GOT3 (cell line): ENCODE results near the gene NEU1.
"Not testable (repeated sequence)": the region's sequence is repeated elsewhere in the genome, so short reads cannot be mapped to it uniquely, and the experiment has no call there.

ENCODE experiments used
- DNase-seq: peaks from one replicate; lab custom pipeline; 2025; ENCODE audit warnings: mixed read lengths; lab: John Stamatoyannopoulos, UW

The NEU1 gene

GRCh38 chr6:31874084-31874670 lies 11.6 kb upstream of the NEU1 start:
- no peak for DNase-seq

DNA sequence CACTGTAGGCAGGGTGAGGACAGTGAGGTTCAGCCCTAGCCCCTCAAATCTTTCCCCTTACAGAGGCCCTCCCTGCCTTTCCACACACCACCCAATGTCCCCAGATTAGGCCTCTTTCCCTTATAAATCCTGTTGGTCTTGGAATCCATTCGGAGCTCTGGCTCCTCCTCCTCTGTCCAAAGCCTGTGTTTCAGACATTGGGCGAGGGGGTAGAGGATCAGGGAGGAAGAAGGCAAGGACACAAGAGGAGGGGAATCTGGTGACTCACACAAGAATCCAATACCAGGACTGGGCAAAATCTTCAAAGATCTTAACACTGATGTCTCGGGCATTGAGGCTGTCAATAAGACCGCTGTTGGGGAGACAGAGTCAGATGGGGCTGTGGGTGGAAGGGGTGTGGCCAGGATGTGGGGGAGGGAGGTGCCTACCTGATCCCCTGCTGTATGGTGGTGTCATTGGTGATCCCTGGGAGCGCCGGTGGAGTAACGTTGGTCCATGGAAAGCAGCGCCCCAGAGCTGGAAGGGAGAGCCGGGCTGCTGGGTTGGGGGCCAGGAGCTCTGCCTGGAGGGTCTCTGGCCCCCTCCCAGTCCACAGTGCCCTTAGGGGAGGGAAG lies 8.5 kb upstream of the NEU1 start:
- no peak for DNase-seq

GRCh38 chr6:31870385-31870921 lies 7.8 kb upstream of the NEU1 start:
- DNase-seq = no peak

DNA sequence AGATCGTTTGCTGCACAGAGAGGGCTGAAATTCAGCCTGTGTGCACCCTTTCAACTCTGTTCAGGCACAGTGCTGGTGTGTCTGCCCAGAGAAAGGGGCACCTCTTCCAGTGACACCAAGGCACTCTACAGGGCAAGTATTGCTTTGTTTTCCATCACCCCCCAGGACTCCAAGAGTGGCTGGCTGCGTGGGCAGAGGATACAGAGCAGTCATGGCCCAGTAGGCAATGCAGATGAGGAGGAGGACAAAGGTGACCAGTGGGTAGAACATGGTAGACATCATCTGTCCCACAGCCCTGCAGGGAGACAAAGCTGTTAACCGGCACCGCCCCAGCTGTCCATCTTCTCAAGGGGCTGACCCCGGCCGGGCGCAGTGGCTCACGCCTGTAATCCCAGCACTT lies 6.7 kb upstream of the NEU1 start:
- no peak for DNase-seq

DNA sequence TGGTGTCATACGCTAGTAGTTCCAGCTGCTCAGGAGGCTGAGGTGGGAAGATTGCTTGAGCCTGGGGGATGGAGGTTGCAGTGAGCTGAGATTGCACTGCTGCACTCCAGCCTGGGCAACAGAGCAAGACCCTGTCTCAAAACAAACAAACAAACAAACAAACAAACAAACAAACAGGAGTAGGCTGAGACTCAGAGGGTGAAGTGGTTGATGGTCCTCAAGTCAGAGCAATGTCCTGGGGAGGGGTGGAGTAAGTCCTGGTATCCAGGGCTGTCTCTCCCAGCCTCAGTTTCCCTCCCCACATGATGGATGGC lies 6.0 kb upstream of the NEU1 start:
- DNase-seq = not testable (repeated sequence)

DNA sequence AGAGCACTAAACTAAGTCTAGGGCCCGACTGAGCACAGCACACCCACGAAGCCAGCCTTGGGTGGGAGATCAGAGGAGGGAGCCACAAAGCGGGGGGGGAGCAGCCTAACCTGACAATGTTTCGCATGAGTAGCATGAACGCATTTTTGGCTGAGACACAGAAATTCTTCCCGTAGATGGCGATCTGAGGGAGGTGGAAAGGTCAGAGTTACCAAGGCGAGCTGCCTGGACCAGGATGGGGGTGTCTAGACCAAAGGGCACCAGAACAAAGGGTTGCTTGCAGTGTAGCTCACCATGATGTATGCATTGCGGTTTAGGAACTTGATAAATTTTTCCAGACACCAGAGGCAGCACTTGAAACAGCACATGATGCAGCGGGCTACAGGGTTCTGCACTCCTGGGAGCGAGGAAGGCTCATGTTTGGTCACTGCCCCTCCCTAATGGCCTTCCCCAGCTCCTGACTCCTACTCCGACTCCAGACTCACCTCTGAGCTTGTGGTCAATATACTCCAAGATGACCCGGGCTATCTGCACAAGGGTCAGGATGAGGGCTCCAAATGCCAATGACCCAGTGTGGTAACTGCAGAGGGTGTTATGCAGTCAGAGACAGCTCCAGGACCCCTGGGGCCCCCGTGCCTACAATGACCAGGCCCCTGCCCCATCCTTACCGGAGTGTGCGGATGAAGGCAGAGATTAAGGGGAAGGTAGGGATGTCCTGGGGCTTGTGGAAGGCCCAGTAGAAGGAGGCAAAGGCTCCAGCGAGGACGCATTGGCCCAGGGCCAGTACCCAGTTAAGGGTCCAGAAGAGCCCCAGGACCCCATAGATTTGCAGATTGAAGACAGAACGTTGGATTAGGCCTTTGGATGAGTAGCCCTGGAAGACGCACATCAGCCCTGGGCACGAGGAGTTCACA lies 2.8 kb upstream of the NEU1 start:
- DNase-seq = no peak

DNA sequence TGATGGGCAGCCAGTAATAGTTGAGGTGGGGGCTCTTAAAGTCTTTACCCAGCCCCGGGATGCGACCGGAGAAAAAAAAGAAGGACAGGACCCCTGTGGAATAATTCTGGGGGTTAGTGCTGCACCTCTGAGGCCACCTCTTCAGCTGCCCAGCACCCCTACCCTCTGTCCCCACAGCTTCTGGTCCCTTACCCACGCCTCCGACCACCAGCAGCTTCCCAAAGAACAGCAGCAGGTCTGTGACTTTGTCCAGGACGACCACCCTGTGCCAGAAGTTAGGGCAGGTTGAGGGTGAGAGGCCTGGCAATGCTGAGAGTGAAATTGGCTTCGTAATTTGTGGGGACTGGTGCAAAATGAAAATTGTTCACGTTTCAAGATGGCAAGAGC lies 2.2 kb upstream of the NEU1 start:
- DNase-seq = no peak

DNA sequence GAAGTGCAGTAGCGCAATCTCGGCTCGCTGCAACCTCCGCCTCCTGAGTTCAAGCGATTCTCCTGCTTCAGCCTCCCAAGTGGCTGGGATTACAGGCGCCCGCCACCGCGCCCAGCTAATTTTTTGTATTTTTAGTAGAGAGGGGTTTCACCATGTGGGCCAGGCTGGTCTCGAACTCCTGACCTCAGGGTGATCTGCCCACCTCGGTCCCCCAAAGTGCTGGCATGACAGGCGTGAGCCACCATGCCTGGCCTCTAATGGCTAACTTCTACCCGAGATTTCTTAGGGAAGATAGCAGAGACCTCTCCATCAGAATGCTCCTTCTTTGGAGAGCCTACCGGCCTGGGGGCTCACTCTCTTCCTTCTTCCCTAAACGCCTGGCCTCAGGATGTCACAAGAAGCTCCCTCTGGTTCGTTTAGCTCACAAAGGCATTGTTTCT lies 1.5 kb upstream of the NEU1 start:
- DNase-seq = not testable (repeated sequence)

GRCh38 chr6:31861919-31862343 lies 690 bp downstream of the NEU1 start:
- DNase-seq = no peak

- no peak for DNase-seq
Measured at GRCh38 chr6:31861150-31861549, 1.5 kb downstream of the NEU1 start.

- DNase-seq = no peak
Measured at GRCh38 chr6:31860349-31860748, 2.3 kb downstream of the NEU1 start.

DNA sequence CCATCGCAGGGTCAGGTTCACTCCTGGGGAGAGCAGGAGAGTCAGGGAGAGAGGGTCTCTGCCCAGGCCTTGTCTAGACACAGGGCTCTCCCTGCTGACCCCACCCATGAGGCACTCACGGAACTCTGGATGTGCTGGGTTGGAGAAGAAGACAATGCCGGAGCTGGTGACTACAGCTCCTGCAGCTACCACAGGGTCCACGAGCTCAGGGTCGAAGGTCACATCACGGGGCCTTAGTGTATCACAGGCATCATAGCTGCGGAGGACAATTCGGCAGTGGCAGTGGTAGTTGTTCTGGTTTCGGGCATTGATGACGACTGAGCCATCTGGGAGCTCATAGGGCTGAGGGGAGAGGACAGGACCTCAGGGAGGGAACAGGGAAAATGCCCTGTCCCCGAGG lies 2.7 kb downstream of the NEU1 start:
- DNase-seq = no peak

DNA sequence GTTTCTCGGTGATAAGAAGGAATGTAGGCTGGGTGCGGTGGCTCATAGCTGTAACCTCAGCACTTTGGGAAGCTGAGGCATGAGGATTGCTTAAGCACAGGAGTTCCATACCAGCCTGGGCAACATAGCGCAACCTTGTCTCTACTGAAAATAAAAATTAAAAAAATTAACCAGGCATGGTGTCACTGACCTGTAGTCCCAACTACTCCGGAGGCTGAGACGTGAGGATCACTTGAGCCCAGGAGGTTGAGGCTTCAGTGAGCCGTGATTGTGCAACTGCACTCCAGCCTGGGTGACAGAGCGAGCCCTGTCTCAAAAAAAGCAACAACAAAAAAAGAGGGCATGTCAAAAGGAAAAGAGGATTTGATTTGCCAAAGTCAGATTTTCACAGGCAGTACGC lies 3.9 kb downstream of the NEU1 start:
- no peak for DNase-seq

DNA sequence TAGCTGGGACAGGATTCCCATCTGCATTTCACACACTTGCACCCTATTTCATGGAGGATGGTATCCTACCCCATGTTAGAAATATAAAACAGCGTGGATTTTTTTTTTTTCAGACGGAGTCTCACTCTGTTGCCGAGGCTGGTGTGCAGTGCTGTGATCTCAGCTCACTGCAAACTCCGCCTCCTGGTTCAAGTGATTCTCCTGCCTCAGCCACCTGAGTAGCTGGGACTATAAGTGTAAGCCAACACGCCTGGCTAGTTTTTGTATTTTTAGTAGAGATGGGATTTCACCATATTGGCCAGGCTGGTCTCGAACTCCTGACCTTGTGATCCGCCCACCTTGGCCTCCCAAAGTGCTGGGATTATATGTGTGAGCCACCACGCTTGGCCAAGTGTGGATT lies 4.8 kb downstream of the NEU1 start:
- DNase-seq = not testable (repeated sequence)

- not testable (repeated sequence) for DNase-seq
Measured at GRCh38 chr6:31851980-31852718, 10.5 kb downstream of the NEU1 start.

DNA sequence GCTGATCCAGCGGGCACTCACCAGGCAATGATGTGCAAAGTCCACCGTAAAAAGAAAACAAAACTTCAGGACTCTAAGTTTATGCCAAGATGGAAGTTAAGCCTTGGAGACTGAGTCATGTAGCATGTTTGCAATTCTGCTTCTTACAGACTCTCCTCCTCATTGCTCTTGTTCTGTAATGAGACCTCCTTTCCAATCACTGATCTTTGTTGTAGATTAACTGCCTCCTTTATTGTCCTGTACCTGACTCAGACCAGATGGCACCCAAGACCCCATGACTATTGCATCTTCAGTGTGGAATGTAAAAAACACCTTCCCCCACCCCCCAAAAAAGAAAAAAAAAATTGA lies 11.2 kb downstream of the NEU1 start:
- DNase-seq = no peak

- no peak for DNase-seq
Measured at GRCh38 chr6:31850765-31851484, 11.7 kb downstream of the NEU1 start.

- no peak for DNase-seq
Measured at GRCh38 chr6:31847276-31847978, 15.2 kb downstream of the NEU1 start.

- no peak for DNase-seq
Measured at GRCh38 chr6:31844507-31844906, 18.1 kb downstream of the NEU1 start.

DNA sequence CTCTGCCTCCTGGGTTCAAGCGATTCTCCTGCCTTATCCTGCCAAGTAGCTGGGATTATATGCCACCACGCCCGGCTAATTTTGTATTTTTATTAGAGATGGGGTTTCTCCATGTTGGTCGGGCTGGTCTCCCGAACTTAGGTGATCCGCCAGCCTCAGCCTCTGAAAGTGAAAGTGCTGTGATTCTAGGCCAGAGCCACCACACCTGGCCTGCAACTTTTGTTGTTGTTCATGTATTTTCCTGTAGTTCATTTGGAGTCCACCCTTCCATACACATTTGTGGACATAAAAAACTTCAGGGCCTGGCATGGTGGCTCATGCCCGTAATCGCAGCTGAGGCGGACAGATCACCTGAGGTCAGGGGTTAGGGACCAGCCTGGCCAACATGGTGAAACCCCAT lies 20.6 kb downstream of the NEU1 start:
- no peak for DNase-seq

- DNase-seq = not testable (repeated sequence)
Measured at GRCh38 chr6:31839779-31840126, 22.9 kb downstream of the NEU1 start.
